Astrocyte (in vitro differentiated cells and primary cell): ENCODE results near the gene CNOT3. TPM values are rescaled to one million over a fixed set of nuclear protein-coding genes. Genes with fewer than 3 reads are reported as not detected.

Experiments used
- DNase-seq: peaks from one replicate; pipeline ENCODE4 v3.0.0-alpha.2; 2010; ENCODE audit warnings: low read depth
- FAIRE-seq: peaks from 2 replicates; lab custom pipeline; 2011; peaks lifted over from hg19 to GRCh38; lab: Jason Lieb, UNC
- H2AFZ ChIP-seq: 2 replicates; pipeline ENCODE4 v1.6.0; 2012; ENCODE audit warnings: low read depth, low read length, inconsistent platforms
- H3K27ac ChIP-seq: 2 replicates; pipeline ENCODE4 v1.5.1; 2011; ENCODE audit warnings: low read depth, low read length, inconsistent platforms
- H3K27me3 ChIP-seq: 2 replicates; pipeline ENCODE4 v1.6.0; 2011; ENCODE audit warnings: low read length, inconsistent platforms; ENCODE audit not compliant: insufficient read depth
- H3K36me3 ChIP-seq: 2 replicates; pipeline ENCODE4 v1.5.1; 2011; ENCODE audit warnings: low read length, inconsistent platforms; ENCODE audit not compliant: insufficient read depth
- H3K4me1 ChIP-seq: 2 replicates; pipeline ENCODE4 v1.5.1; 2011; ENCODE audit warnings: low read length, inconsistent platforms; ENCODE audit not compliant: insufficient read depth
- H3K4me2 ChIP-seq: 2 replicates; pipeline ENCODE4 v1.6.0; 2012; ENCODE audit warnings: low read length, inconsistent platforms
- H3K4me3 ChIP-seq: 2 replicates; pipeline ENCODE4 v1.5.1; 2011; ENCODE audit warnings: low read depth, mild to moderate bottlenecking, low read length, inconsistent platforms; ENCODE audit not compliant: insufficient read depth
- H3K79me2 ChIP-seq: 2 replicates; pipeline ENCODE4 v1.6.0; 2012; ENCODE audit warnings: mild to moderate bottlenecking, low read length, inconsistent platforms; ENCODE audit not compliant: insufficient read depth
- H3K9ac ChIP-seq: 2 replicates; pipeline ENCODE4 v1.6.0; 2012; ENCODE audit warnings: mild to moderate bottlenecking, low read length, inconsistent platforms
- H3K9me3 ChIP-seq: 2 replicates; pipeline ENCODE4 v1.5.1; 2012; ENCODE audit warnings: low read depth, mild to moderate bottlenecking, low read length, inconsistent platforms; ENCODE audit not compliant: insufficient read depth
- H4K20me1 ChIP-seq: 2 replicates; pipeline ENCODE4 v1.6.0; 2012; ENCODE audit warnings: low read length, inconsistent platforms; ENCODE audit not compliant: insufficient read depth
- H3K27ac Mint-ChIP-seq: one replicate; pipeline ENCODE4 v1.8.0; 2021; ENCODE audit warnings: mild to moderate bottlenecking, mixed read lengths; ENCODE audit not compliant: unreplicated experiment
- H3K27me3 Mint-ChIP-seq: one replicate; pipeline ENCODE4 v1.8.0; 2021; ENCODE audit warnings: low read depth, mixed read lengths; ENCODE audit not compliant: unreplicated experiment
- H3K36me3 Mint-ChIP-seq: one replicate; pipeline ENCODE4 v1.8.0; 2021; ENCODE audit warnings: low read depth, mixed read lengths; ENCODE audit not compliant: unreplicated experiment
- H3K4me1 Mint-ChIP-seq: one replicate; pipeline ENCODE4 v1.8.0; 2021; ENCODE audit warnings: low read depth, mixed read lengths; ENCODE audit not compliant: unreplicated experiment
- H3K4me3 Mint-ChIP-seq: one replicate; pipeline ENCODE4 v1.8.0; 2021; ENCODE audit warnings: mild to moderate bottlenecking, moderate library complexity, mixed read lengths; ENCODE audit not compliant: unreplicated experiment
- H3K9me3 Mint-ChIP-seq: one replicate; pipeline ENCODE4 v1.8.0; 2021; ENCODE audit warnings: mild to moderate bottlenecking, mixed read lengths; ENCODE audit not compliant: unreplicated experiment
- CTCF ChIP-seq: IDR thresholded peaks from 2 replicates; pipeline ENCODE4 v1.5.1; 2011; ENCODE audit warnings: low read depth, mild to moderate bottlenecking, inconsistent platforms, low read length, moderate library complexity; ENCODE audit not compliant: insufficient read depth
- EZH2 ChIP-seq: IDR thresholded peaks from 2 replicates; pipeline ENCODE4 v1.6.1; 2012; ENCODE audit warnings: mild to moderate bottlenecking, low read length, inconsistent platforms; ENCODE audit not compliant: insufficient read depth
- total RNA-seq: library from RNA; stranded (reverse); gene quantifications from 2 replicates; pipeline ENCODE4 v1.2.1, GENCODE V29; 2021

The CNOT3 gene
- total RNA-seq, 1 donor from 2014 or later = 39.2 TPM

GRCh38 chr19:54153731-54154326, 16.3 kb downstream of the CNOT3 start:
- no peak overlapping the region for H3K27ac Mint-ChIP-seq
- H3K27ac ChIP-seq = no peak overlapping the region
- no peak for FAIRE-seq

GRCh38 chr19:54154603-54155345, 17.2 kb downstream of the CNOT3 start:
- peaks cover 5% of the 10 kb centered on the region for H3K4me1 Mint-ChIP-seq
- DNase-seq (peak; percentile 49), FAIRE-seq (no peak)
- Histone ChIP-seq H3K9me3 (no peaks in the 10 kb centered on the region), H3K27ac (peak overlapping the region; percentile 39), H3K4me3 (no peak overlapping the region), H3K4me2 (peak overlapping the region; percentile 30), H3K79me2 (peaks cover 18% of the 10 kb centered on the region), H3K36me3 (peaks cover 41% of the 10 kb centered on the region), H3K9ac (peak overlapping the region; percentile 29), H4K20me1 (peaks cover 54% of the 10 kb centered on the region), H3K4me1 (peaks cover 25% of the 10 kb centered on the region), H2AFZ (no peak overlapping the region), H3K27me3 (no peaks in the 10 kb centered on the region)
- H3K27ac Mint-ChIP-seq = peak overlapping the region; percentile 58
- no peaks in the 10 kb centered on the region for H3K27me3 Mint-ChIP-seq
- peaks cover 11% of the 10 kb centered on the region for H3K36me3 Mint-ChIP-seq
- no peak for TF ChIP-seq CTCF
- TF ChIP-seq EZH2 = no peak
- H3K9me3 Mint-ChIP-seq = no peaks in the 10 kb centered on the region
- no peak overlapping the region for H3K4me3 Mint-ChIP-seq

More at GRCh38 chr19:54153731-54154326, 16.3 kb downstream of the CNOT3 start:
- H3K4me2 ChIP-seq = no peak overlapping the region
- Mint-ChIP-seq H3K36me3 (peaks cover 14% of the 10 kb centered on the region), H3K4me3 (peak overlapping the region; percentile 20), H3K4me1 (peaks cover 5% of the 10 kb centered on the region), H3K27me3 (no peaks in the 10 kb centered on the region), H3K9me3 (no peaks in the 10 kb centered on the region)
- H3K4me3 ChIP-seq = no peak overlapping the region
- peaks cover 48% of the 10 kb centered on the region for H3K36me3 ChIP-seq
- no peaks in the 10 kb centered on the region for H3K9me3 ChIP-seq
- no peak for TF ChIP-seq CTCF
- no peak for TF ChIP-seq EZH2
- DNase-seq = no peak
- H3K79me2 ChIP-seq = peaks cover 16% of the 10 kb centered on the region
- no peak overlapping the region for H3K9ac ChIP-seq
- H4K20me1 ChIP-seq = peaks cover 62% of the 10 kb centered on the region
- no peak overlapping the region for H2AFZ ChIP-seq
- no peaks in the 10 kb centered on the region for H3K27me3 ChIP-seq
- peaks cover 21% of the 10 kb centered on the region for H3K4me1 ChIP-seq
